ENCODE measurements around the gene ULBP1. TPM values are rescaled to one million over a fixed set of nuclear protein-coding genes. Genes with fewer than 3 reads are reported as not detected.
"Not testable (repeated sequence)": the region's sequence is repeated elsewhere in the genome, so short reads cannot be mapped to it uniquely, and the experiment has no call there.

ULBP1 gene
- total RNA-seq, 5 donors from 2014 or later (not counting 1 experiment from before 2014, with no cell fraction given): 0.13 to 0.23 (median 0.14) TPM; not detected in 1

GRCh38 chr6:149990661-149991471 is 27.1 kb downstream of the ULBP1 start:
- H3K4me1 ChIP-seq (ENCODE audit: control insufficient read depth in 1 of 2, extremely low read depth in 1 of 2, insufficient read depth in 2 of 2, low read length in 2 of 2): peaks cover 18 to 35% of the 10 kb centered on the region in 2 experiments
- peak overlapping the region; percentile 30 to 79 for H3K4me3 ChIP-seq (ENCODE audit: control insufficient read depth in 1 of 2, extremely low read depth in 1 of 2, low read length in 1 of 2)
- no peaks in the 10 kb centered on the region for H3K9me3 ChIP-seq
- Mint-ChIP-seq H3K4me1 (peaks cover 27 to 35% (median 34%) of the 10 kb centered on the region in 3 donors), H3K4me3 (peak overlapping the region; percentile 70 to 82 (median 72)), H3K27ac (no peak overlapping the region), H3K36me3 (peaks cover 4% of the 10 kb centered on the region), H3K9me3 (peaks cover 3 to 6% (median 6%) of the 10 kb centered on the region in 3 donors), H3K27me3 (peaks cover 89 to 96% of the 10 kb centered on the region in 2 donors)
- DNase-seq (peak in 4 of 35 experiments; percentile 19 to 52 (median 32)), ATAC-seq (replicated peaks in 1 of 4) (peak; percentile 43 to 72 (median 55))
- ChIA-PET POLR2A (interaction anchor here in 1 of 2 donors (0.6 kb wide), 1 partner anchor 27 kb away, joined by 3 read pairs; the partner anchor contains the start of gene ULBP1), CTCF (no interaction called here)
- H3K27me3 ChIP-seq (replicated peaks in 1 of 2; ENCODE audit: control insufficient read depth in 2 of 2, extremely low read depth in 1 of 2, insufficient read depth in 2 of 2, low read length in 1 of 2): peaks cover 22 to 78% of the 10 kb centered on the region in 2 experiments
- H3K27ac ChIP-seq (ENCODE audit: low read length): no peak overlapping the region
- no peaks in the 10 kb centered on the region for H3K36me3 ChIP-seq (ENCODE audit: control insufficient read depth in 2 of 2, extremely low read depth in 1 of 2, insufficient read depth in 1 of 2, low read length in 1 of 2)
- 1% methylated on average over 46 of the region's 49 CpGs for WGBS (ENCODE audit: insufficient coverage)

- DNase-seq (peak in 1 of 35 experiments; percentile 25), ATAC-seq (replicated peaks in 1 of 4) (peak; percentile 51 to 74 (median 58))
- H3K36me3 ChIP-seq (ENCODE audit: control insufficient read depth in 2 of 2, extremely low read depth in 1 of 2, insufficient read depth in 1 of 2, low read length in 1 of 2); H3K27ac ChIP-seq (ENCODE audit: low read length); H3K9me3 Mint-ChIP-seq; CTCF ChIA-PET; H3K9me3 ChIP-seq; H3K27ac Mint-ChIP-seq; H3K36me3 Mint-ChIP-seq: not testable (repeated sequence)
- Mint-ChIP-seq H3K4me1 (peaks cover 27 to 35% (median 34%) of the 10 kb centered on the region in 3 donors), H3K27me3 (peaks cover 88 to 96% of the 10 kb centered on the region in 2 donors), H3K4me3 (peak overlapping the region; percentile 70 to 82 (median 72))
- H3K27me3 ChIP-seq (replicated peaks in 1 of 2; ENCODE audit: control insufficient read depth in 2 of 2, extremely low read depth in 1 of 2, insufficient read depth in 2 of 2, low read length in 1 of 2): peaks cover 19 to 78% of the 10 kb centered on the region in 2 experiments
- no CpG with 5 or more reads among the region's 7 CpGs for WGBS (ENCODE audit: insufficient coverage)
- peaks cover 18 to 35% of the 10 kb centered on the region in 2 experiments for H3K4me1 ChIP-seq (ENCODE audit: control insufficient read depth in 1 of 2, extremely low read depth in 1 of 2, insufficient read depth in 2 of 2, low read length in 2 of 2)
- POLR2A ChIA-PET: interaction anchor here in 1 of 2 donors (0.6 kb wide), 1 partner anchor 28 kb away, joined by 3 read pairs; the partner anchor contains the start of gene ULBP1
- H3K4me3 ChIP-seq (ENCODE audit: control insufficient read depth in 1 of 2, extremely low read depth in 1 of 2, low read length in 1 of 2): peak overlapping the region in 1 of 2 donors; percentile 79
These were observed 27.7 kb downstream of the ULBP1 start for GRCh38 chr6:149991472-149991795.

GRCh38 chr6:149991838-149992237 is 28.1 kb downstream of the ULBP1 start:
- CTCF ChIA-PET: no interaction called here
- peaks cover 88 to 95% of the 10 kb centered on the region in 2 donors for H3K27me3 Mint-ChIP-seq
- peaks cover 27 to 35% (median 34%) of the 10 kb centered on the region in 3 donors for H3K4me1 Mint-ChIP-seq
- peak overlapping the region in 2 of 3 donors; percentile 72 to 82 for H3K4me3 Mint-ChIP-seq
- Histone ChIP-seq H3K9me3 (no peaks in the 10 kb centered on the region), H3K4me1 (ENCODE audit: control insufficient read depth in 1 of 2, extremely low read depth in 1 of 2, insufficient read depth in 2 of 2, low read length in 2 of 2) (peaks cover 18 to 35% of the 10 kb centered on the region in 2 experiments), H3K4me3 (ENCODE audit: control insufficient read depth in 1 of 2, extremely low read depth in 1 of 2, low read length in 1 of 2) (peak overlapping the region in 1 of 2 donors; percentile 79), H3K27me3 (replicated peaks in 1 of 2; ENCODE audit: control insufficient read depth in 2 of 2, extremely low read depth in 1 of 2, insufficient read depth in 2 of 2, low read length in 1 of 2) (peaks cover 16 to 74% of the 10 kb centered on the region in 2 experiments), H3K27ac (ENCODE audit: low read length) (no peak overlapping the region), H3K36me3 (ENCODE audit: control insufficient read depth in 2 of 2, extremely low read depth in 1 of 2, insufficient read depth in 1 of 2, low read length in 1 of 2) (no peaks in the 10 kb centered on the region)
- peaks cover 3 to 6% (median 6%) of the 10 kb centered on the region in 3 donors for H3K9me3 Mint-ChIP-seq
- WGBS (ENCODE audit: insufficient coverage): 25% methylated on average over 1 of the region's 4 CpGs
- no peak overlapping the region for H3K27ac Mint-ChIP-seq
- POLR2A ChIA-PET: interaction anchor here in 1 of 2 donors (0.7 kb wide), 1 partner anchor 850 kb away, joined by 4 read pairs; no protein-coding TSS in a partner anchor
- H3K36me3 Mint-ChIP-seq: peaks cover 4% of the 10 kb centered on the region
- no peak for ATAC-seq (replicated peaks in 1 of 4)
- DNase-seq: no peak

GRCh38 chr6:149995235-149995750 is 31.6 kb downstream of the ULBP1 start:
- POLR2A ChIA-PET: no interaction called here
- Histone ChIP-seq H3K9me3 (no peaks in the 10 kb centered on the region), H3K4me3 (ENCODE audit: control insufficient read depth in 1 of 2, extremely low read depth in 1 of 2, low read length in 1 of 2) (no peak overlapping the region), H3K27ac (ENCODE audit: low read length) (no peak overlapping the region), H3K27me3 (replicated peaks in 1 of 2; ENCODE audit: control insufficient read depth in 2 of 2, extremely low read depth in 1 of 2, insufficient read depth in 2 of 2, low read length in 1 of 2) (peaks cover 4 to 55% of the 10 kb centered on the region in 2 experiments), H3K36me3 (ENCODE audit: control insufficient read depth in 2 of 2, extremely low read depth in 1 of 2, insufficient read depth in 1 of 2, low read length in 1 of 2) (no peaks in the 10 kb centered on the region), H3K4me1 (ENCODE audit: control insufficient read depth in 1 of 2, extremely low read depth in 1 of 2, insufficient read depth in 2 of 2, low read length in 2 of 2) (peaks cover 8 to 19% of the 10 kb centered on the region in 2 experiments)
- DNase-seq: no peak
- Mint-ChIP-seq H3K4me1 (peaks cover 14 to 22% (median 17%) of the 10 kb centered on the region in 3 donors), H3K27me3 (peaks cover 70 to 75% of the 10 kb centered on the region in 2 donors), H3K9me3 (no peaks in the 10 kb centered on the region), H3K27ac (no peak overlapping the region), H3K4me3 (no peak overlapping the region), H3K36me3 (peaks cover 6% of the 10 kb centered on the region)
- WGBS (ENCODE audit: insufficient coverage): 79% methylated on average over 6 of the region's 6 CpGs
- CTCF ChIA-PET: no interaction called here
- no peak for ATAC-seq (replicated peaks in 1 of 4)

- H3K4me1 Mint-ChIP-seq: peaks cover 15 to 22% (median 17%) of the 10 kb centered on the region in 3 donors
- H3K27me3 ChIP-seq (replicated peaks in 1 of 2; ENCODE audit: control insufficient read depth in 2 of 2, extremely low read depth in 1 of 2, insufficient read depth in 2 of 2, low read length in 1 of 2): peaks cover 4 to 51% of the 10 kb centered on the region in 2 experiments
- WGBS (ENCODE audit: insufficient coverage): no CpG with 5 or more reads among the region's 7 CpGs
- peaks cover 6% of the 10 kb centered on the region for H3K36me3 Mint-ChIP-seq
- DNase-seq (no peak), ATAC-seq (replicated peaks in 1 of 4) (no peak)
- H3K27ac ChIP-seq (ENCODE audit: low read length): no peak overlapping the region
- ChIA-PET POLR2A (no interaction called here), CTCF (no interaction called here)
- H3K4me3 Mint-ChIP-seq: no peak overlapping the region
- H3K9me3 Mint-ChIP-seq: no peaks in the 10 kb centered on the region
- no peak overlapping the region for H3K27ac Mint-ChIP-seq
- H3K4me1 ChIP-seq (ENCODE audit: control insufficient read depth in 1 of 2, extremely low read depth in 1 of 2, insufficient read depth in 2 of 2, low read length in 2 of 2): peaks cover 9 to 15% of the 10 kb centered on the region in 2 experiments
- no peaks in the 10 kb centered on the region for H3K36me3 ChIP-seq (ENCODE audit: control insufficient read depth in 2 of 2, extremely low read depth in 1 of 2, insufficient read depth in 1 of 2, low read length in 1 of 2)
- H3K27me3 Mint-ChIP-seq: peaks cover 65 to 68% of the 10 kb centered on the region in 2 donors
- H3K4me3 ChIP-seq (ENCODE audit: control insufficient read depth in 1 of 2, extremely low read depth in 1 of 2, low read length in 1 of 2): no peak overlapping the region
- H3K9me3 ChIP-seq: no peaks in the 10 kb centered on the region
These were observed 32.2 kb downstream of the ULBP1 start for GRCh38 chr6:149995971-149996370.

- 100% methylated on average over 2 of the region's 2 CpGs for WGBS (ENCODE audit: insufficient coverage)
- Mint-ChIP-seq H3K9me3 (no peaks in the 10 kb centered on the region), H3K4me3 (no peak overlapping the region), H3K4me1 (peaks cover 26 to 34% (median 33%) of the 10 kb centered on the region in 3 donors), H3K27me3 (peaks cover 34 to 35% of the 10 kb centered on the region in 2 donors), H3K27ac (no peak overlapping the region), H3K36me3 (peaks cover 6% of the 10 kb centered on the region)
- DNase-seq (no peak), ATAC-seq (replicated peaks in 1 of 4) (no peak)
- H3K4me1 ChIP-seq (ENCODE audit: control insufficient read depth in 1 of 2, extremely low read depth in 1 of 2, insufficient read depth in 2 of 2, low read length in 2 of 2): peaks cover 6 to 30% of the 10 kb centered on the region in 2 experiments
- H3K4me3 ChIP-seq (ENCODE audit: control insufficient read depth in 1 of 2, extremely low read depth in 1 of 2, low read length in 1 of 2): no peak overlapping the region
- peaks cover 2 to 34% of the 10 kb centered on the region in 2 experiments for H3K27me3 ChIP-seq (replicated peaks in 1 of 2; ENCODE audit: control insufficient read depth in 2 of 2, extremely low read depth in 1 of 2, insufficient read depth in 2 of 2, low read length in 1 of 2)
- no peaks in the 10 kb centered on the region for H3K9me3 ChIP-seq
- CTCF ChIA-PET: no interaction called here
- no peaks in the 10 kb centered on the region for H3K36me3 ChIP-seq (ENCODE audit: control insufficient read depth in 2 of 2, extremely low read depth in 1 of 2, insufficient read depth in 1 of 2, low read length in 1 of 2)
- POLR2A ChIA-PET: interaction anchor here in 1 of 2 donors (0.5 to 0.6 kb wide), 2 partner anchors 15 to 433 kb away, joined by 3 read pairs; partner anchors contain the start of gene GINM1
- no peak overlapping the region for H3K27ac ChIP-seq (ENCODE audit: low read length)
These were observed 35.9 kb downstream of the ULBP1 start for GRCh38 chr6:149999636-150000035.

Data from T-cell (primary cell).